ENCODE measurements around the gene USP9X. TPM values are rescaled to one million over a fixed set of nuclear protein-coding genes. Genes with fewer than 3 reads are reported as not detected.
A peak's percentile ranks its signal among the peaks of the same experiment; 100 is the strongest.
"Not testable (repeated sequence)": the region's sequence is repeated elsewhere in the genome, so short reads cannot be mapped to it uniquely, and the experiment has no call there.

The USP9X gene
- total RNA-seq, 4 donors from 2014 or later, result 90.3 to 120 (median 110) TPM

DNA sequence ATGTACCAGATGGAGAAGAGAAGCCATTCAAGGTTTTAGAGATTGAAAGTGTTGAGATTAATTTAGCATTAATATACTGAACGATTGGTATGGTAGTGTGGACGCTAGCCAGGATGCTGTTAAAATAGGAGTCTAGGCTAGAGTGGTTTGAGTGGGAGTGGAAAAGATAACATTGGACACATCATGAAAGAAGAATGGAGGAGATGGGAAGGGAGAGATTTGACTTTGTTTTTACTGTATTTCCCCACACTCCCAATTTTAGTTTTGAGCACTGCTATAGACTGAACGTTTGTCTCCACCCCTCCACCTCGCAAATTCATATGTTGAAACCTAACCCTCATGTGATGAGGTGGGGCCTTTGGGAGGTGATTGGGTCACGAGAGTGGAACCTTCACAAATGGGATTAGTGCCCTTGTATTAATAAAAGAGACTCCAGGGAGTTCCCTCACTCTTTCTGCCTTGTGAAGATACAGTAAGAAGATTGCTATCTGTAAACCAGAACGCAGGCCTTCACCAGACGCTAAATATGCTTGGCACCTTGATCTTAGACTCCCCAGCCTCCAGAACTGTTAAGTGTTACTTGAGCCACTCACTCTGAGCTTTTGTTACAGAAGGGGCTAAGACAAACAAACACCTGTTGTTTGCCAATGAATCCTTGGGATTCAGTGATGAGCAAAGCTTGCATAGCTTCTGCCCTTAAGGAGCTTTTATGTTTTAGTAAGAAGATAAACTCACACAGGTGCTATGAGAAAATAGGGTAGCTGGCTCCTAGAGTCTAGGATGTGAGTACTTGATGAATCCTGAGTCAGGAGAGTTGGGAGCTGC, 25.8 kb downstream of the USP9X start:
- Histone ChIP-seq H3K27ac (peak overlapping the region; percentile 45 to 73 (median 70)), H3K9me3 (no peaks in the 10 kb centered on the region), H3K36me3 (no peaks in the 10 kb centered on the region), H3K4me1 (peaks cover 51 to 73% of the 10 kb centered on the region in 2 donors), H3K27me3 (no peaks in the 10 kb centered on the region), H3K4me3 (no peak overlapping the region)
- in situ Hi-C loops (cut with MboI; ENCODE audit: low sequenced_read_pairs in 4 of 4), result loop anchor here (10.0 to 25.0 kb wide), 6 partner anchors 226 to 466 kb away; partner anchors contain the start of gene CXorf38 (in 1 of the 4)
- no peak for TF ChIP-seq POLR2A (IDR thresholded peaks at IDR 0.05)
- TF ChIP-seq, protein P1, sequence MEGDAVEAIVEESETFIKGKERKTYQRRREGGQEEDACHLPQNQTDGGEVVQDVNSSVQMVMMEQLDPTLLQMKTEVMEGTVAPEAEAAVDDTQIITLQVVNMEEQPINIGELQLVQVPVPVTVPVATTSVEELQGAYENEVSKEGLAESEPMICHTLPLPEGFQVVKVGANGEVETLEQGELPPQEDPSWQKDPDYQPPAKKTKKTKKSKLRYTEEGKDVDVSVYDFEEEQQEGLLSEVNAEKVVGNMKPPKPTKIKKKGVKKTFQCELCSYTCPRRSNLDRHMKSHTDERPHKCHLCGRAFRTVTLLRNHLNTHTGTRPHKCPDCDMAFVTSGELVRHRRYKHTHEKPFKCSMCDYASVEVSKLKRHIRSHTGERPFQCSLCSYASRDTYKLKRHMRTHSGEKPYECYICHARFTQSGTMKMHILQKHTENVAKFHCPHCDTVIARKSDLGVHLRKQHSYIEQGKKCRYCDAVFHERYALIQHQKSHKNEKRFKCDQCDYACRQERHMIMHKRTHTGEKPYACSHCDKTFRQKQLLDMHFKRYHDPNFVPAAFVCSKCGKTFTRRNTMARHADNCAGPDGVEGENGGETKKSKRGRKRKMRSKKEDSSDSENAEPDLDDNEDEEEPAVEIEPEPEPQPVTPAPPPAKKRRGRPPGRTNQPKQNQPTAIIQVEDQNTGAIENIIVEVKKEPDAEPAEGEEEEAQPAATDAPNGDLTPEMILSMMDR (IDR thresholded peaks at IDR 0.05 in 4 of 5, conservative IDR thresholded peaks at IDR 0.05 in 1 of 5), result no peak
- intact Hi-C loops (cut with DNase I; ENCODE audit: low total_unique reads), result loop anchor here (2.0 to 10.0 kb wide), 2 partner anchors 26 to 166 kb away; partner anchors contain the start of gene USP9X
- ATAC-seq, result no peak
- no peak for DNase-seq

DNA sequence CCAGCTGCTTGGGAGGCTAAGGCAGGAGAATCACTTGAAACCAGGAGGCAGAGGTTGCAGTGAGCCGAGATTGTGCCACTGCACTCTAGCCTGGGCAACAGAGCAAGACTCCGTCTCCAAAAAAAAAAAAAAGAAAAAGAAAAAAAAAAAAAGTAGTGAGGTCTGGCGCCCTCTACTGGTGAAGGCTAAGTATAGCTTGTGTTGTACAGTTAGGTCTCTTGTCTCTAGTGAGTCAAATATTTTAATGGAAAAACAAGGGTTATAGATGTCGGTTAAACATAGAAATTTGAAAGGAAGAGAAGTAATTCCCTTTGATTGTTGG, 29.8 kb downstream of the USP9X start:
- peak; percentile 60 to 68 for ATAC-seq

DNA sequence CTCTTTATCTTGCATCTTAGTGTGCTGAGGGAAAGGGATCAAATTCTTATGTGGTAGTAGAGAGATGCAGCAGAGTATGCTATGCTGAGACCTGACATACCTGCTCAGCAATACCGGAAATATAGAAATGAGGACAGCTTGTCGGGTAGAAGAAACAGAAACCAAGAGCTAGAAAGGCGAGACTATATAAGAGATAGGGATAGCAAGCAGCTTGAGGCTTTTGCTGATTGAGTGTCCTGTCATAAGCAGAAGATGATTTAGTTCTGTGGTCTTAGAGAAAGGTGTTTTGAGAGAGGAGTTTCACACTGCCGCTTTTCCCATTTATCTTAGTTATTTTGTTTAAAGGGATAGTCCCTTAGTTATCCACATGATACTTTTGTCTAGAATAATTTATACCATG, 31.7 kb downstream of the USP9X start:
- intact Hi-C loops (cut with DNase I; ENCODE audit: low total_unique reads), result loop anchor here (10.0 kb wide), 1 partner anchor 172 kb away; no protein-coding TSS in a partner anchor
- in situ Hi-C loops (cut with MboI; ENCODE audit: low sequenced_read_pairs in 4 of 4), result loop anchor here (5.0 to 25.0 kb wide), 7 partner anchors 232 to 472 kb away; partner anchors contain the start of gene CXorf38 (in 1 of the 4)
- peaks cover 32 to 43% of the 10 kb centered on the region in 2 donors for H3K4me1 ChIP-seq
- no peaks in the 10 kb centered on the region for H3K27me3 ChIP-seq
- no peaks in the 10 kb centered on the region for H3K9me3 ChIP-seq
- DNase-seq (no peak), ATAC-seq (peak in 1 of 2 donors; percentile 15)
- H3K4me3 ChIP-seq, result no peak overlapping the region
- no peaks in the 10 kb centered on the region for H3K36me3 ChIP-seq
- H3K27ac ChIP-seq, result peak overlapping the region in 1 of 4 donors; percentile 50
- no peak for TF ChIP-seq POLR2A (IDR thresholded peaks at IDR 0.05)
- TF ChIP-seq, protein P1 (IDR thresholded peaks at IDR 0.05 in 4 of 5, conservative IDR thresholded peaks at IDR 0.05 in 1 of 5), result no peak

More for the DNA sequence above, 29.8 kb downstream of the USP9X start:
- DNase-seq, H3K27me3 ChIP-seq, H3K36me3 ChIP-seq, H3K9me3 ChIP-seq, H3K4me3 ChIP-seq: not testable (repeated sequence)
- Histone ChIP-seq H3K4me1 (peaks cover 33 to 48% of the 10 kb centered on the region in 2 donors), H3K27ac (peak overlapping the region; percentile 35 to 73 (median 54))
- TF ChIP-seq, protein P1 (IDR thresholded peaks at IDR 0.05 in 4 of 5, conservative IDR thresholded peaks at IDR 0.05 in 1 of 5), result peak; percentile 61 to 91 (median 80)
- intact Hi-C loops (cut with DNase I; ENCODE audit: low total_unique reads) (loop anchor here (2.0 to 10.0 kb wide), 3 partner anchors 170 to 468 kb away; partner anchors contain the start of gene CXorf38), in situ Hi-C loops (cut with MboI; ENCODE audit: low sequenced_read_pairs in 4 of 4) (loop anchor here (5.0 to 25.0 kb wide), 7 partner anchors 230 to 470 kb away; partner anchors contain the start of gene CXorf38 (in 1 of the 4))

DNA sequence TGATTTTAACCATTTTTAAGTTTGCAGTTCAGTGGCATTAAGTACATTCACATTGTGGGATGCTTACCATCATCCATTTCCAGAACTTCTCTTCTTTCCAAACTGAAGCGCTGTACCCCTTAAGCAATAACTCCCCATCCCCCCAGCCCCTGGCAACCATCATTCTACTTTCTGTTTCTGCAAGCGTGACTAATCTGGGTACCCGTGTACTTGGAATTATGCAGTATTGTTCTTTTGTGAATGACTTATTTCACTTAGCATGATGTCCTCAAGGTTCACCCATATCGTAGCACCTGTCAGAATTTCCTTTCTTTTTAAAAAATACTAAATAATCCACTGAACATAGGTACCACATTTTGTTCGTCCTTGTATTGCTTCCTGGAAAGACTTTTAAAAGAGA, 32.9 kb downstream of the USP9X start:
- Histone ChIP-seq H3K9me3 (no peaks in the 10 kb centered on the region), H3K4me1 (peaks cover 27 to 40% of the 10 kb centered on the region in 2 donors), H3K27ac (no peak overlapping the region), H3K4me3 (no peak overlapping the region), H3K27me3 (no peaks in the 10 kb centered on the region), H3K36me3 (no peaks in the 10 kb centered on the region)
- no peak for TF ChIP-seq POLR2A (IDR thresholded peaks at IDR 0.05)
- TF ChIP-seq, protein P1 (IDR thresholded peaks at IDR 0.05 in 4 of 5, conservative IDR thresholded peaks at IDR 0.05 in 1 of 5), result no peak
- intact Hi-C loops (cut with DNase I; ENCODE audit: low total_unique reads) (loop anchor here (10.0 kb wide), 1 partner anchor 173 kb away; no protein-coding TSS in a partner anchor), in situ Hi-C loops (cut with MboI; ENCODE audit: low sequenced_read_pairs in 4 of 4) (loop anchor here (5.0 to 25.0 kb wide), 7 partner anchors 233 to 473 kb away; partner anchors contain the start of gene CXorf38 (in 1 of the 4))
- ATAC-seq, result no peak
- no peak for DNase-seq

All from gastrocnemius medialis (tissue), 4 donors.